Activated naive CD4-positive, alpha-beta T cell treated with anti-CD3 and anti-CD28 coated beads, Interleukin-2, amount 10 ng/mL, durations not matched to agents 7 days and 5 days (primary cell): Measurements from ENCODE around the gene MTG1.
A peak's percentile ranks its signal among the peaks of the same experiment; 100 is the strongest.
"Not testable (repeated sequence)": the region's sequence is repeated elsewhere in the genome, so short reads cannot be mapped to it uniquely, and the experiment has no call there.

ENCODE experiments used
- CTCF ChIA-PET: fragments of 350-600 bp; sonication (Branson Sonifier 250); formaldehyde crosslinking; loops from one replicate; lab custom pipeline; 2021; ENCODE audit warnings: antibody characterized with exemption; lab: Charles Lee
- DNase-seq: peaks from one replicate; pipeline ENCODE4 v3.0.0-alpha.2; 2020
- H3K27ac Mint-ChIP-seq: one replicate; pipeline ENCODE4 v1.8.0; 2021; ENCODE audit warnings: mild to moderate bottlenecking, moderate library complexity, mixed read lengths
- H3K27me3 Mint-ChIP-seq: one replicate; pipeline ENCODE4 v1.8.0; 2021; ENCODE audit warnings: mild to moderate bottlenecking, mixed read lengths
- H3K36me3 Mint-ChIP-seq: one replicate; pipeline ENCODE4 v1.8.0; 2021; ENCODE audit warnings: mixed read lengths
- H3K4me1 Mint-ChIP-seq: one replicate; pipeline ENCODE4 v1.8.0; 2021; ENCODE audit warnings: mixed read lengths
- H3K4me3 Mint-ChIP-seq: one replicate; pipeline ENCODE4 v1.8.0; 2021; ENCODE audit warnings: mild to moderate bottlenecking, moderate library complexity, mixed read lengths
- H3K9me3 Mint-ChIP-seq: one replicate; pipeline ENCODE4 v1.8.0; 2021; ENCODE audit warnings: mixed read lengths

MTG1 gene

GRCh38 chr10:133378251-133379096, 15.5 kb upstream of the MTG1 start:
- peak overlapping the region; percentile 78 for H3K4me3 Mint-ChIP-seq
- peak; percentile 75 for DNase-seq

GRCh38 chr10:133379152-133379800, 14.7 kb upstream of the MTG1 start, which contains the start of gene PAOX:
PAOX (plus strand) TSS chr10:133379262; CDS start chr10:133379317, 55 bp downstream.
- Mint-ChIP-seq H3K27me3 (peaks cover 46% of the 10 kb centered on the region), H3K4me3 (peak within 1 kb of the TSS; percentile 78), H3K9me3 (no peaks in the 10 kb centered on the region), H3K36me3 (no peaks in the 10 kb centered on the region), H3K27ac (no peak within 1 kb of the TSS), H3K4me1 (peaks cover 8% of the 10 kb centered on the region)
- CTCF ChIA-PET = no interaction called here
- DNase-seq = peak; percentile 72

More at GRCh38 chr10:133378251-133379096, 15.5 kb upstream of the MTG1 start:
- CTCF ChIA-PET = interaction anchor here (0.8 kb wide), 1 partner anchor 9 kb away, joined by 3 read pairs; no protein-coding TSS in a partner anchor
- no peaks in the 10 kb centered on the region for H3K36me3 Mint-ChIP-seq
- no peak overlapping the region for H3K27ac Mint-ChIP-seq
- peaks cover 46% of the 10 kb centered on the region for H3K27me3 Mint-ChIP-seq
- no peaks in the 10 kb centered on the region for H3K9me3 Mint-ChIP-seq
- H3K4me1 Mint-ChIP-seq = peaks cover 11% of the 10 kb centered on the region

GRCh38 chr10:133379801-133380666, 13.9 kb upstream of the MTG1 start:
- Mint-ChIP-seq H3K4me1 (peaks cover 3% of the 10 kb centered on the region), H3K36me3 (peaks cover 2% of the 10 kb centered on the region), H3K27ac (no peak overlapping the region), H3K27me3 (peaks cover 43% of the 10 kb centered on the region), H3K4me3 (peak overlapping the region; percentile 67), H3K9me3 (no peaks in the 10 kb centered on the region)
- DNase-seq = no peak
- CTCF ChIA-PET = no interaction called here

DNA sequence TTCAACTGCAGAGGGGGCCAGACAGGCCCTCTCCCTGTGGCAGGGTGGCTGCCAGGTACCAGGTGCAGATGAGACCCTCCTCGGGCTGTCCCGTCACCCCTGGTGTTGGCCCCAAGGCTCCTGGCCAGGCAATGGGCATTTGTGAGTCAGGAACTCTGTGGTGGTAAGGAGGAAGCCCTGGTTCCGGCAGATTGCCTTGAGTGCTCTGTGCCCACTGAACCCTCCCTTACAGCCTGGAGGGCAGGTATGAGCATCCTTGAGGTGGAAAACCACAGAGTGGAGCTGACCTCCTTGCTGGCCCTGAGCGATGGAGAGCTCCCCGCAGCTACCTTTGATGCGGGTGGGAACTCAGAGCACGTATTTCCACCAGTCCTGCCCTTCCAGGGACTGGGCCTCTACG, 12.9 kb upstream of the MTG1 start:
- Mint-ChIP-seq H3K27ac (no peak overlapping the region), H3K36me3 (peaks cover 2% of the 10 kb centered on the region), H3K27me3 (peaks cover 37% of the 10 kb centered on the region), H3K9me3 (no peaks in the 10 kb centered on the region), H3K4me3 (no peak overlapping the region), H3K4me1 (peaks cover 3% of the 10 kb centered on the region)
- DNase-seq = no peak
- CTCF ChIA-PET = no interaction called here

DNA sequence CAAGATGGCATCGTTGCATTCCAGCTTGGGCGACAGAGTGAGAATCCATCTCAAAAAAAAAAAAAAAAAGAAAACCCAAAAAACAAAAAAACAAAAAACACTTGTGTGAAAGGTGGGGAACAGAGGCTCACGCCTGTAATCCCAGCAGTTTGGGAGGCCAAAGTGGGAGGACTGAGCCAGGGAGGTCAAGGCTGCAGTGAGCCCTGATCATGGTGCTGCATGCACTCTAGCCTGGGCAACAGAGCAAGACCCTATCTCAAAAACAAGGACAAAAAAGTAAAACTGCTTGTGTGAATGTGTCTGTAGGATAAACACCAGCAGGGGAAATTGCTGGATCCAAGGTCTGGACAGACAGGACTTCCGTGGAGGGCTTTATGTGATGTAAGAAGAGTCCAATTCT, 10.4 kb upstream of the MTG1 start:
- H3K36me3 Mint-ChIP-seq = peaks cover 2% of the 10 kb centered on the region
- CTCF ChIA-PET = no interaction called here
- peaks cover 18% of the 10 kb centered on the region for H3K27me3 Mint-ChIP-seq
- no peak overlapping the region for H3K4me3 Mint-ChIP-seq
- H3K4me1 Mint-ChIP-seq = peaks cover 8% of the 10 kb centered on the region
- H3K9me3 Mint-ChIP-seq = no peaks in the 10 kb centered on the region
- H3K27ac Mint-ChIP-seq = no peak overlapping the region
- DNase-seq = no peak

GRCh38 chr10:133384071-133384470, 9.9 kb upstream of the MTG1 start:
- peaks cover 18% of the 10 kb centered on the region for H3K27me3 Mint-ChIP-seq
- no peak overlapping the region for H3K27ac Mint-ChIP-seq
- CTCF ChIA-PET = no interaction called here
- DNase-seq = no peak
- peaks cover 2% of the 10 kb centered on the region for H3K36me3 Mint-ChIP-seq
- peaks cover 13% of the 10 kb centered on the region for H3K4me1 Mint-ChIP-seq
- no peak overlapping the region for H3K4me3 Mint-ChIP-seq
- no peaks in the 10 kb centered on the region for H3K9me3 Mint-ChIP-seq

- peaks cover 22% of the 10 kb centered on the region for H3K4me1 Mint-ChIP-seq
Observed at GRCh38 chr10:133385214-133385613, 8.7 kb upstream of the MTG1 start.

GRCh38 chr10:133386951-133387350, 7.0 kb upstream of the MTG1 start:
- not testable (repeated sequence) for H3K36me3 Mint-ChIP-seq, H3K27me3 Mint-ChIP-seq, H3K4me3 Mint-ChIP-seq, H3K27ac Mint-ChIP-seq, H3K9me3 Mint-ChIP-seq
- peak; percentile 1 for DNase-seq
- CTCF ChIA-PET = interaction anchor here (0.9 to 1.3 kb wide), 2 partner anchors 9 to 11 kb away, joined by 3 to 4 read pairs; no protein-coding TSS in a partner anchor
- H3K4me1 Mint-ChIP-seq = peaks cover 39% of the 10 kb centered on the region

More at GRCh38 chr10:133385214-133385613, 8.7 kb upstream of the MTG1 start:
- CTCF ChIA-PET = no interaction called here
- Mint-ChIP-seq H3K9me3 (no peaks in the 10 kb centered on the region), H3K4me3 (no peak overlapping the region), H3K27me3 (peaks cover 12% of the 10 kb centered on the region), H3K36me3 (peaks cover 4% of the 10 kb centered on the region), H3K27ac (no peak overlapping the region)
- DNase-seq = no peak

- Mint-ChIP-seq H3K36me3 (peaks cover 7% of the 10 kb centered on the region), H3K4me1 (peaks cover 44% of the 10 kb centered on the region), H3K4me3 (peak overlapping the region; percentile 72), H3K27me3 (no peaks in the 10 kb centered on the region), H3K9me3 (no peaks in the 10 kb centered on the region), H3K27ac (peak overlapping the region; percentile 98)
- no peak for DNase-seq
- CTCF ChIA-PET = interaction anchor here (2.6 kb wide), 1 partner anchor 59 kb away, joined by 8 read pairs; no protein-coding TSS in a partner anchor
Observed at GRCh38 chr10:133388236-133388972, 5.6 kb upstream of the MTG1 start.

- peaks cover 7% of the 10 kb centered on the region for H3K36me3 Mint-ChIP-seq
- CTCF ChIA-PET = interaction anchor here (2.6 kb wide), 1 partner anchor 60 kb away, joined by 8 read pairs; no protein-coding TSS in a partner anchor
- no peaks in the 10 kb centered on the region for H3K27me3 Mint-ChIP-seq
- peaks cover 46% of the 10 kb centered on the region for H3K4me1 Mint-ChIP-seq
- H3K9me3 Mint-ChIP-seq = no peaks in the 10 kb centered on the region
- H3K4me3 Mint-ChIP-seq = peak overlapping the region; percentile 72
- H3K27ac Mint-ChIP-seq = peak overlapping the region; percentile 98
- DNase-seq = peak; percentile 69
Observed at GRCh38 chr10:133388973-133389818, 4.8 kb upstream of the MTG1 start.

DNA sequence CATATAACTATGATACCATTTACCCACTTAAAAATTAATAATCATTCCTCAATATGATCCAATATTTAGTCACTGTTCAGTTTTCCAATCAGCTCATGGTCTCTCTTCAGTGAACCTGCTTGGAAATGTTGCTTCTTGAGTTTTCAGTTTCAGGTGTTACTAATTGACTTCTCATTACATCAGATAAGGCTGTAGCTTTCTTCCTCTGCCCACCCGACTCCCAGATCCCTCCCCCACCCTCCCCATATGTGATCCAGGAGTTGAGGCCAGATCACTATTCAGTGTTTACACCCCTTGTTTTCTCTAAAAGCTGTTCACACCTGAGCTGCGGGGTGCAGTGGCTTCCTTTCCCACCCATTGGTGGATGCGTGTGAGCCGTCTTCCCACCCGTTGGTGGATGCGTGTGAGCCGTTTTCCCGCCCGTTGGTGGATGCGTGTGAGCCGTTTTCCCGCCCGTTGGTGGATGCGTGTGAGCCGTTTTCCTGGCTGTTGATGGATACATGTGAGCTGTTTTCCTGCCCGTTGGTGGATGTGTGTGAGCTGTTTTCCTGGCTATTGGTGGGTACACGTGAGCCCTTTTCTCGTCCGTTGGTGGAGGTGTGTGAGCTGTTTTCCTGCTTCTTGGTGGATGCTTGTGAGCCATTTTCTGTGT, 3.2 kb upstream of the MTG1 start:
- Mint-ChIP-seq H3K4me1 (peaks cover 58% of the 10 kb centered on the region), H3K4me3 (peak overlapping the region; percentile 73), H3K36me3 (peaks cover 13% of the 10 kb centered on the region), H3K9me3 (no peaks in the 10 kb centered on the region), H3K27me3 (no peaks in the 10 kb centered on the region), H3K27ac (peak overlapping the region; percentile 98)
- CTCF ChIA-PET = interaction anchor here (0.6 to 2.6 kb wide), 2 partner anchors 61 to 1202 kb away, joined by 3 to 8 read pairs; no protein-coding TSS in a partner anchor
- no peak for DNase-seq

GRCh38 chr10:133391249-133391635, 2.7 kb upstream of the MTG1 start:
- DNase-seq = no peak
- H3K27me3 Mint-ChIP-seq = no peaks in the 10 kb centered on the region
- H3K36me3 Mint-ChIP-seq = peaks cover 17% of the 10 kb centered on the region
- peak overlapping the region; percentile 98 for H3K27ac Mint-ChIP-seq
- H3K4me3 Mint-ChIP-seq = no peak overlapping the region
- H3K4me1 Mint-ChIP-seq = peaks cover 59% of the 10 kb centered on the region
- CTCF ChIA-PET = interaction anchor here (2.6 kb wide), 1 partner anchor 62 kb away, joined by 8 read pairs; no protein-coding TSS in a partner anchor
- H3K9me3 Mint-ChIP-seq = no peaks in the 10 kb centered on the region
